ENCODE measurements around the gene PARD3. TPM values are rescaled to one million over a fixed set of nuclear protein-coding genes. Genes with fewer than 3 reads are reported as not detected.

PARD3 gene
- total RNA-seq, 2 donors from 2014 or later = 36.1 to 48.5 TPM

GRCh38 chr10:34116681-34117271, 698.3 kb downstream of the PARD3 start:
- DNase-seq (no peak), ATAC-seq (no peak)
- no peaks in the 10 kb centered on the region for H3K9me3 ChIP-seq
- TF ChIP-seq POLR2A (IDR thresholded peaks at IDR 0.05) (no peak), CTCF (IDR thresholded peaks at IDR 0.05) (no peak)
- 73 to 93% methylated on average over 16 of the region's 16 CpGs for WGBS, 2 donors
- H3K27me3 ChIP-seq = no peaks in the 10 kb centered on the region
- no peak overlapping the region for H3K4me3 ChIP-seq
- no peaks in the 10 kb centered on the region for H3K36me3 ChIP-seq (replicated peaks in 1 of 2; ENCODE audit: insufficient read depth in 1 of 2, low read depth in 2 of 2)
- peaks cover 8% of the 10 kb centered on the region for H3K4me1 ChIP-seq
- H3K27ac ChIP-seq = no peak overlapping the region
- intact Hi-C loops (cut with DNase I) = no loop called here

DNA sequence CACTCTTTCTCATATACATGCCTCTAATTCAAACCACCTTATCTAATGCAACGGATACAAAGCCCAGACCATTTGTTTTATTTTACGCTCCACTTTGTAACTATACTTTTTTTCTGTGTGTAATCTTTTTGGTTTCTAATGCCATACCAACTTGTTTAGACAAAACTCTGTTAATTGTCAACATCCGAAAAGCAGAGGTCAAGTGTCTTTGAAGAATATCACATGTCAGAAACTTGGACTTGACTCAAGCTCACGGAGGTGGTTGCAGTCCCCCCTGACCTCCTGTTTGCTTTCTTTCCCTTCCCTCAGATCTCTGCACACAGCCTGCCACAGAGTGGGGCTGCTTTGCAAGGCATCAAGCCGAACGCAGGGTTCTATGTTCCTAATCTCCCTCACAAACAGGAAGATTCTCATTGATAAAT, 698.9 kb downstream of the PARD3 start:
- no peak overlapping the region for H3K4me3 ChIP-seq
- no peak for TF ChIP-seq CTCF (IDR thresholded peaks at IDR 0.05)
- TF ChIP-seq POLR2A (IDR thresholded peaks at IDR 0.05) = no peak
- H3K27ac ChIP-seq = no peak overlapping the region
- H3K9me3 ChIP-seq = no peaks in the 10 kb centered on the region
- H3K27me3 ChIP-seq = no peaks in the 10 kb centered on the region
- peaks cover 2% of the 10 kb centered on the region for H3K4me1 ChIP-seq
- DNase-seq (no peak), ATAC-seq (no peak)
- peaks cover 0 to 2% of the 10 kb centered on the region in 2 donors for H3K36me3 ChIP-seq (replicated peaks in 1 of 2; ENCODE audit: insufficient read depth in 1 of 2, low read depth in 2 of 2)
- intact Hi-C loops (cut with DNase I) = no loop called here
- 75 to 81% methylated on average over 6 of the region's 6 CpGs for WGBS, 2 donors

GRCh38 chr10:34114914-34115313, 700.2 kb downstream of the PARD3 start:
- Histone ChIP-seq H3K4me3 (no peak overlapping the region), H3K27ac (no peak overlapping the region), H3K36me3 (replicated peaks in 1 of 2; ENCODE audit: insufficient read depth in 1 of 2, low read depth in 2 of 2) (peaks cover 0 to 2% of the 10 kb centered on the region in 2 donors), H3K9me3 (no peaks in the 10 kb centered on the region), H3K27me3 (no peaks in the 10 kb centered on the region), H3K4me1 (no peaks in the 10 kb centered on the region)
- WGBS, 2 donors = 87 to 89% methylated on average over 10 of the region's 10 CpGs
- ATAC-seq (no peak), DNase-seq (no peak)
- intact Hi-C loops (cut with DNase I) = no loop called here
- TF ChIP-seq CTCF (IDR thresholded peaks at IDR 0.05) = no peak
- TF ChIP-seq POLR2A (IDR thresholded peaks at IDR 0.05) = no peak

DNA sequence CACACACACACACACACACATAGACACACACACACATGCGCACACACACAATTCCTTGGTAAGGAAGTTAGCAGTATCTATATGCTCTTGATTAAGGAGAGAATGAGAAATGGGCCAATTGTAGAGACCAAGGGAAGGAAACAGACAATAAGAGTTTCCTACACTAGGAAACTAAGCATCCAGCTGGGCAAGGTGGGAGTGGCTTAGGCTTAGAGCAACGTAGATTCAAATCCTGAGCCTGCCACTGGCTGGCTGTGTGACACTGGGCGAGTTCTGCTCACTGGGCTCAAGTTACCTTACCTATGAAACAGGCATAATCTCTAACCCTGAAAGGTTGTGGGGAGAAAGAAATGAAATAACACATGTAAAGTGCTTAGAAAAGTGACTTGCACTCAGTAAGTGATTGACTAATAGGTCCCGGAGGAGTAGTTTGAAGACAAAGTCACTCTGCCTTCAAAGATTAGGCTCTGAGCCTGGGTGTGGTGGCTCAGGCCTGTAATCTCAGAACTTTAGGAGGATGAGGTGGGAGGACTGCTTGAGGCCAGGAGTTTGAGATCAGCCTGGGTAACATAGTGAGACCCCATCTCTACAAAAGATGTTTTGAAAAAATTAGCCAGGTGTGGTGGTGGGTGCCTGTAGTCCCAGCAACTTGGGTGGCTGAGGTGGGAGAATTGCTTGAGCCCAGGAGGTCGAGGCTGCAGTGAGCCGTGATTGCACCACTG, 701.4 kb downstream of the PARD3 start:
- intact Hi-C loops (cut with DNase I) = no loop called here
- Histone ChIP-seq H3K27me3 (no peaks in the 10 kb centered on the region), H3K27ac (no peak overlapping the region), H3K36me3 (replicated peaks in 1 of 2; ENCODE audit: insufficient read depth in 1 of 2, low read depth in 2 of 2) (peaks cover 0 to 2% of the 10 kb centered on the region in 2 donors), H3K9me3 (no peaks in the 10 kb centered on the region), H3K4me1 (no peaks in the 10 kb centered on the region), H3K4me3 (no peak overlapping the region)
- ATAC-seq (no peak), DNase-seq (no peak)
- 92% methylated on average over 6 of the region's 6 CpGs for WGBS, 2 donors
- TF ChIP-seq POLR2A (IDR thresholded peaks at IDR 0.05) = no peak
- TF ChIP-seq CTCF (IDR thresholded peaks at IDR 0.05) = no peak
